GM18519 (cell line): ENCODE measurements around the gene ZBTB5.

Source experiments
- ATAC-seq: cut with Tn5 transposase; IDR thresholded peaks from one replicate; pipeline ENCODE4 v1.9.1; 2021; ENCODE audit warnings: mild to moderate bottlenecking, moderate library complexity; ENCODE audit not compliant: unreplicated experiment, low FRiP score

ZBTB5 gene

GRCh38 chr9:37453827-37454226, 11.4 kb downstream of the ZBTB5 start:
- ATAC-seq: no peak

- no peak for ATAC-seq
These were observed 12.6 kb downstream of the ZBTB5 start for GRCh38 chr9:37452611-37453010.

- no peak for ATAC-seq
These were observed 13.6 kb downstream of the ZBTB5 start for GRCh38 chr9:37451628-37452027.

DNA sequence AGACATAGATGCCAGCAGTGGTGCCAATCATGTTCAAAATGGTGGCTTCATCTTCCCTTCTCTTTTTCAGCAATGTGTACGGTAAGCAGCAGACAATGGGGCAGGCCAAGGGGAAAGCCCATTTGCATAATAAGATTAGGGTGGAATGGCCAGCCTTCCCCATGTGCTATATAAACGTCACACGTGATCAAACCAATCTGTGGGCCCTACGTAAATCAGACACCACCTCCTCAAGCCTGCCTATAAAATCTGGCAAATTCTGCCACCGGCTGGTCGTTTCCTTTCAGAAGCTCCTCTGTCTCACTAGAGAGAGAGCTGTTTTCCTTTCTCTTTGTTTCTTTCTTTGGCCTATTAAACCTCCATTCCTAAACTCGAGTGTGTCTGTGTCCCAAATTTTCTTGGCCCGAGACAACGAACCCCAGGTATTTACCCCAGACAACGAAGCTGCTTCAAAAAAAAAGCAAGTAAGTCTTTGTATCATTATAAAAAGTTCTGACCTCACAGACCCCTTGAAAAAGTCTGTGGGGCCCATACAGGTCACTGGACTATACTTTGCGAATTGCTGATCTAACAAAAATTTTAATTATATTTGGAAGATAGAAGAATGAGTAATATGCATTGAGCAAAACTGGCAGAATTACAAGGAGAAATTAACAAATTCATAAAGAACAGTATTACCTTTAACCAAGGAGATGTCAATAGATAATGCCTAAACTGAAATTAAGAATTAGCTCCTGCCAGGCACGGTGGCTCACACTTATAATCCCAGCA, 15.2 kb downstream of the ZBTB5 start:
- ATAC-seq: no peak

DNA sequence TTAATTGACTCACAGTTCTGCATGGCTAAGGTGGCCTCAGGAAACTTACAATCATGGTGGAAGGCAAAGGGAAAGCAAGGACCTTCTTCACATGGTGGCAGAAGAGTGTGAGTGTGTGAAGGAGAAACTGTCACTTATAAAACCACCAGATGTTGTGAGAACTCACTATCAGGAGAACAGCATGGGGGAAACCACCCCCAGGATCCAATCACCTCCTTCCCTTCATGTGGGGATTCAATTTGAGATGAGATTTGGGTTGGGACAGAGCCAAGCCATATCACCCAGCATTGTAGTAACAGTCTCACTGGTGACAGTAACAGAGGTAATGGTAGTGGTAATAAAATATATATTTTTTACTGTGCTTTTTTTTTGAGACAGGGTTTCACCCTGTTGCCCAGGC, 18.1 kb downstream of the ZBTB5 start:
- no peak for ATAC-seq

DNA sequence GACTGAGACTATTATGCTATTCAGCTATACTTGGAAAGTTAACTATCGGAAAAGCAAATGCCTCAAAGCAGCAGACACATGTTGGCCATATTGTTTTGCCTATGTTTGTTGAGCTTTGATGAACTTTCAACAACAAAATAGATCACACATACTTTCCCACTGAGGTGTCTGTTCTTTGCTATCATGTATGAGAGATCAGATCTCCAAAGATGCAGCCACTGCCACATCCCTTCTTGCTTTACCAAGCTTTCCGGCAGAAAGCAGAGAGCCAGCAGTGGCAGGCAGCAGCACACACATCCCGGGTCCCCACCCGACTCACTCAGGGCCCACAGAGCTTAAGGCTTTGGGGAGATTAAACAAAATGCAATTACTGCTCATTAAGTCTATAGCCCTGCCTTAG, 18.8 kb downstream of the ZBTB5 start:
- no peak for ATAC-seq

GRCh38 chr9:37445832-37446231, 19.4 kb downstream of the ZBTB5 start:
- ATAC-seq: no peak

GRCh38 chr9:37444890-37445289, 20.4 kb downstream of the ZBTB5 start:
- ATAC-seq: no peak

GRCh38 chr9:37443566-37443965, 21.7 kb downstream of the ZBTB5 start:
- no peak for ATAC-seq

GRCh38 chr9:37442556-37442955, 22.7 kb downstream of the ZBTB5 start:
- ATAC-seq: no peak

DNA sequence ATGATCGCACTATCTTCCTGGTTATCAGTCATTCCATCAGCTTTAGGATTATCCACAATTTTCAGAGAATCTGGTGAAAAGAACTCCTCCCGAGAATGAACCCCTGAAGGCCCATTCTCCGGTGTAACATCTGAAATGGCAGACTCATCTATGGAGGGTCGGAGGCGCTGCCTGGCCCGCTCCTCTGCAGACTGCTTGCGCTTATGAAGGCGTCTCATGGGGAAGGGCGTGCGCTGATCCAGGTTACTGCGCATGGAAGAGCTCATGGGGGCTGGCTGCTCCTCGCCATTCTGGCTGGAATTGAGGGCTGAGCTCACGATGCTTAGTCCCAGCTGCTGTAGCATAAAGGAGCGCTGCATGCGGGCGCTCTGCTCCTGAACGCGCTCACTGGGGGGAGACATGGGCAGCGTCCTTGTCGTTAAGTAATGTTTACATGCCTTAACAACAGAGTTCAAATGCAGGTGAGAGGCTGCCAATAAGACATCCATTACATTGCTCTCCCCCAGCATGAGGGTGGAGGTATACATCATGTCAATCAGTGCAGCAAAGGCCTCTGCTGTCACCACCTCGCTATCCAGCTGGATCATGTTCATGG, 23.4 kb downstream of the ZBTB5 start:
- no peak for ATAC-seq

GRCh38 chr9:37438359-37438758, 26.9 kb downstream of the ZBTB5 start:
- ATAC-seq: no peak

DNA sequence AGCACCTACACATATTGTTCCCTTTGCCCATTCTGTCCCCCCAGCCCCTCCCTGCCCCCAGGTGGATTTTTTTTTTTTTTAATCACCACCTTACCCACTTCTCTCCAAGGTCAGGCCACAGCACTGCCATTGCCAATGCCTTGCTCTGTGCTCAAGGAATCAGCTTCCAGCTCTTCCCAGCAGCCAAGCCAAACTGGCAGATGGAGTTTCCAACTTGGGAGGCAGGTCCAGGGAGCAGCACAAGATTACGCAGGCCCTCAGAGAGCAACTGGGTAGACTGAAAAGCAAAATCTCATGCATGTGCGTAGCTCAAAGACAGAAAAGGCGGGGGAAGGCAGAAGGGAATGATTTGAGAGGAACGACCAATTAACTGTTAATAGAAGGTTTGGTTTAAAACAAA, 27.6 kb downstream of the ZBTB5 start:
- ATAC-seq: no peak

GRCh38 chr9:37437010-37437409, 28.2 kb downstream of the ZBTB5 start:
- ATAC-seq: no peak

DNA sequence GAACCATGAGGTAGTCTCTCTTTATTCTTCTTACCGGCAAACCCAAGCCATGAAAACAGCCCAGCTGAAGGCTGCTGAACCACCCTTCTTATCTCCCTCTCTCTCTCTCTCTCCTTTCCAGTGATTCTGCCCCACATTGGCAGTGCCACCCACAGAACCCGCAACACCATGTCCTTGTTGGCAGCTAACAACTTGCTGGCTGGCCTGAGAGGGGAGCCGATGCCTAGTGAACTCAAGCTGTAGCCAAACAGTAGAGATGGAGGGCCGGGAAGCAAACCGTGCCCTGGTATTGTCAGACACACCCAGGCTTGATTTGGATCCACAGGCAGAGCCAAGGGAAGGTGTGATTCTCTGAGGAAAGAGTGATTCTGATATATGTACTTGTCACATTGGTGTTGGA, 28.7 kb downstream of the ZBTB5 start:
- ATAC-seq: no peak

DNA sequence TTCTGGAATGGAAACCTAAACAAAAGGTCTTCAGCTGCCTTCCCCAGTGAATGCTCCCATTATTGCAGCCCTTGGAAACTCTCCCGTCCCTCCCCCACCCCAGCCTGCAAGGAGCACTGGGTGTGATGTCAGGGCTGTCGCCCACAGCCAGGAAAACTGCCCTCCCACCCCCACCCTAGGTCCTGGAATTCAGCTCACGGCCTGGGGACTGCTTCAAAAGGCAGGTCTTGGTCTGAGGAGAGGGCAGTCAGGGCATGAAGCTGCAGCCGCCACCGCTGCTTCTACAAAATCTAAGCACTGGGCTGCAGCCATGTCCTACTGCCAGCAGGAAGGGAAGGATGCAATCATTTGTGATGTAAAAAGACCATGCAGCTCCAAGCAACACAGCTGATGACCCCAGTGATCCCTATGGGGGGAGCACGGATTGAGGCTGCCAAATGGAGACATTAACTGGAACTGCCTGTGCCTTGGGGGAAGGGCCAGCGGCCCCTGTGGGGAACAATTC, 31.3 kb downstream of the ZBTB5 start:
- no peak for ATAC-seq

- ATAC-seq: no peak
These were observed 33.2 kb downstream of the ZBTB5 start for GRCh38 chr9:37432020-37432419.

- ATAC-seq: no peak
These were observed 34.2 kb downstream of the ZBTB5 start for GRCh38 chr9:37430841-37431597.

DNA sequence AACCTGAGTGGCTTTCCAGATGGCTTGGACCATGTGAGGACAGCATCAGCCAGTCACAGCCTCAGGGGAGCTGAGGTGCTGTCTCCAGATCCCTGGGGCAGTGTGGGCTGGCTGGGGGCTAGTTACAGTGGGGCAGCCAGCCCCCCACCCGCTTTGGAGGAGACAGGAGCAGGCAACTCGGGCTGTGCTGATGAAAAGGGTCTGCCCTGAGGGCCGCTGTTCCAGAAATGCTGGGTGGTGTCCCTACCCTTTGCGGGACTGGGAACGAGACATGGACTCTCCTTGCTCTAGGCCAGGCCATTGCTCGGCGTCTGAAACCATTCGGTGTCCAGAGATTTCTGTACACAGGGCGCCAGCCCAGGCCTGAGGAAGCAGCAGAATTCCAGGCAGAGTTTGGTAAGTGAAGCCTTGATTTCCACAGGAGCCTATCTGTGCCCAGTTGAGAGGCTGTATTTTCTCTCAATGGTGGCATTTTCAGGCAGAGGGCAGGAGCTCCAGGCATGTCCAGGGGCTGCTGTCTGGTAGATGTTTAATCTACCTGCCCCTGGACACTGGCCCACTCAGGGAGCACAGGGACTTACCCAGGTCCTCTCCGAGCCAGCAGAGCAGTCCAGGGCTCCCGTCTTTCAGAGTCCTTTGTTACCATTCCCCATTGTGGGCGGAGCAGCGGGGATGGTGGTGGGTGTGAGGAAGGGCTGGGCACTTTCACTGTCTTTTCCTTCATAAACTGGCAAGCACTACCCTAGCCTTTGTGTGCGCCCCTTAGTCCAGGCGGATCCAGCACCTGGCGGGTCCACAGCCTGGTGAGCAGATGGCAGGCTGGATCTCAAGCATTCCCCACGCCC, 35.6 kb downstream of the ZBTB5 start:
- no peak for ATAC-seq

DNA sequence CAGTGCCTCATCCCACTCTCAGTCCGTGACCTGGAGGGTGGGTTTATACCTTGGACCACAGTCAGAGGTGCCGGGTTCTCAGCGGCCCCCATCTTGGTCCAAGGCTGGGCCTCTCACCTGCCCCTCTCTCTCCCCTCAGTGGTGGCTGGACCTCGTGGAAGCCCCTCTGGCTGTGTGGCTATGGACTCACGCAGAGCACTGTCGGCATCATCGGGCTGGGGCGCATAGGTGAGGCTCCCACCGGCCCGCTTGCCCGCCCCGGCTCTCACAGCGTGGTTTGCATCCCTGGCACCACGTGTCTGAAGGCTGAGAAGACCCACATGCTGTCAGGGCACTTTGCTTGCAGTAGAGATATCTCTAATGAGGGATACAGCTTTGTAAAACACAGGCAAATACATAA, 36.9 kb downstream of the ZBTB5 start:
- ATAC-seq: no peak

- ATAC-seq: no peak
These were observed 38.4 kb downstream of the ZBTB5 start for GRCh38 chr9:37426846-37427245.
